B cell (primary cell): Measurements from ENCODE around the gene TXNRD3.

Experiments
- EZH2 ChIP-seq: IDR thresholded peaks from 2 replicates; pipeline ENCODE4 v1.6.1; 2012; ENCODE audit warnings: borderline replicate concordance, low read depth, mild to moderate bottlenecking, moderate library complexity, low read length; ENCODE audit not compliant: insufficient read depth, poor library complexity, severe bottlenecking
- TF ChIP-seq, protein P1 (sequence below): fragments of 200-600 bp; IDR thresholded peaks from one replicate; pipeline ENCODE4 v1.8.0; 2022; ENCODE audit warnings: antibody characterized with exemption, mild to moderate bottlenecking

DNA sequence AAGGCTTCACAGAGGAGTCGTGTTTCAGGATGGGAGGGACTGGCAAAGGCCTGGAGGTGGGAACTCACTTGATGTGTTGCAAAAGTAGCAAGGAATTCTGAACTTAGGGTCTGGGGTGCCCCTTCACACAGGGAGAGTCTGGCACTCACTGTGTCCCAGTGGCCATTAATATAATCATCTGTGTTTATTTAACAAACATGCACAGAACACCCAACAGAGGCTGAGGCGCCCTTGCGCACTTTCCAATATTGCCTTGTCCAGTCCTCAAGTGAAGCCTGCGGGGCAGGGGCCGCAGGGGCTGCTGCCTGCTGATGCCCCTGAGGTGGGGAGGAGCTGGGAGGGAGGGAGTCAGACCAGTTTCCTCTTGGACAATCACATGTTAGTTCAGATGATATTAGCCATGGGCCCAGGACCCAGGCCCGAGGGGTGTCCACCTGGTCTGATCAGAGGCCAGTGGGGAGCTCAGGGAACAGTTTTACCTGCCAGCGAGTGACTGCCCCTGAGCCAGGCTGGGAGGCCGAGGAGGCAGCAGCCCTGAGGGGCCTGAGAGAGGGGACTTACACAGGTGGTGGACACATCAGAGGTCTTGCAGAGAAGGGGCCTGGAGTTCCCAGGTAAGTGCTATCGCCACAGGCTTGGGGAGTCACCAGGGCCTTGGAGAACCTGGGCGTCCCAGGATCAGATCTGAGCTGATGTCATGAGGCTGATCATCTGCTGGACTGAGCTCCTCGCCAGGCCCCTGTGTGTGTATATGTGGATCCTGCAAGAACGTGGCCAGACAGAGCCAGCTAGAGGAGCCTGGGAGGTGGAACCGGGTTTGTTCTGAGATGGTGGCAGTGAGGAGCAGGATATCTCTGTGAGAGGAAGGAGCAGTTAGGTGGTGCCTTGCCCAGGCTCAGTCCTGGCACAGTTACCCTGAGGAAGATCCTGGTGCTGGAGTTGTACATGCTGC, 13.8 kb upstream of the TXNRD3 start:
- TF ChIP-seq, protein P1, sequence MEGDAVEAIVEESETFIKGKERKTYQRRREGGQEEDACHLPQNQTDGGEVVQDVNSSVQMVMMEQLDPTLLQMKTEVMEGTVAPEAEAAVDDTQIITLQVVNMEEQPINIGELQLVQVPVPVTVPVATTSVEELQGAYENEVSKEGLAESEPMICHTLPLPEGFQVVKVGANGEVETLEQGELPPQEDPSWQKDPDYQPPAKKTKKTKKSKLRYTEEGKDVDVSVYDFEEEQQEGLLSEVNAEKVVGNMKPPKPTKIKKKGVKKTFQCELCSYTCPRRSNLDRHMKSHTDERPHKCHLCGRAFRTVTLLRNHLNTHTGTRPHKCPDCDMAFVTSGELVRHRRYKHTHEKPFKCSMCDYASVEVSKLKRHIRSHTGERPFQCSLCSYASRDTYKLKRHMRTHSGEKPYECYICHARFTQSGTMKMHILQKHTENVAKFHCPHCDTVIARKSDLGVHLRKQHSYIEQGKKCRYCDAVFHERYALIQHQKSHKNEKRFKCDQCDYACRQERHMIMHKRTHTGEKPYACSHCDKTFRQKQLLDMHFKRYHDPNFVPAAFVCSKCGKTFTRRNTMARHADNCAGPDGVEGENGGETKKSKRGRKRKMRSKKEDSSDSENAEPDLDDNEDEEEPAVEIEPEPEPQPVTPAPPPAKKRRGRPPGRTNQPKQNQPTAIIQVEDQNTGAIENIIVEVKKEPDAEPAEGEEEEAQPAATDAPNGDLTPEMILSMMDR: no peak
- TF ChIP-seq EZH2: no peak
